A549 (cell line): ENCODE results near the gene NDEL1.

ENCODE experiments used
- BCL3 ChIP-seq: fragments of >200 bp; sonication (Bioruptor Twin); formaldehyde crosslinking; IDR thresholded peaks from 3 replicates; pipeline ENCODE4 v1.6.1; 2016
- CTCF ChIP-seq: fragments of >200 bp; sonication (Bioruptor Twin); formaldehyde crosslinking; IDR thresholded peaks from 3 replicates; pipeline ENCODE4 v1.5.1; 2016
- ESRRA ChIP-seq: fragments of 150-350 bp; IDR thresholded peaks from 2 replicates; pipeline ENCODE4 v1.6.1; 2014; ENCODE audit warnings: mild to moderate bottlenecking, low read length, borderline replicate concordance
- POLR2AphosphoS2 ChIP-seq: conservative IDR thresholded peaks from 2 replicates; pipeline ENCODE4 v1.6.1; 2012; ENCODE audit warnings: low read length, improper control_type of control experiment, inconsistent platforms
- RAD21 ChIP-seq, 2 experiments: fragments of >200 bp in 1 of 2; sonication (Bioruptor Twin) in 1 of 2; formaldehyde crosslinking in 1 of 2; IDR thresholded peaks in 1 of 2; conservative IDR thresholded peaks in 1 of 2; 2 replicates in 1 of 2; 3 replicates in 1 of 2; pipeline ENCODE4 v1.6.1; 2012 to 2018; ENCODE audit warnings: inconsistent platforms in 1 of 2
- ZNF302 ChIP-seq: fragments of 250-450 bp; sonication (Bioruptor Pico); IDR thresholded peaks from 2 replicates; pipeline ENCODE4 v1.9.0; 2021; ENCODE audit warnings: inconsistent platforms, mild to moderate bottlenecking, moderate library complexity

GRCh38 chr17:8392274-8392673, 43.4 kb upstream of the NDEL1 start:
- TF ChIP-seq RAD21 (conservative IDR thresholded peaks at IDR 0.05 in 1 of 2, IDR thresholded peaks at IDR 0.05 in 1 of 2), result no peak
- TF ChIP-seq BCL3, result no peak
- no peak for TF ChIP-seq ZNF302 (CRISPR knock-in tag)
- no peak for TF ChIP-seq POLR2AphosphoS2
- TF ChIP-seq ESRRA, result no peak
- TF ChIP-seq CTCF, result no peak
